Liver (tissue), 9 donors: ENCODE measurements around the gene ASAP2. TPM values are rescaled to one million over a fixed set of nuclear protein-coding genes. Genes with fewer than 3 reads are reported as not detected.

Experiments used
- DNase-seq: peaks from one replicate; pipeline ENCODE4 v3.0.0-alpha.2; 2017; ENCODE audit warnings: low spot score
- H3K27ac ChIP-seq, 2 donors: one replicate each; pipeline ENCODE4 v1.7.0; 2013; ENCODE audit warnings: inconsistent platforms in 2 of 2, low read length in 2 of 2, control low read depth in 1 of 2, low read depth in 1 of 2, mild to moderate bottlenecking in 1 of 2
- H3K27me3 ChIP-seq, 4 donors: one replicate each; pipeline versions ENCODE4 v1.6.1 to v1.7.0; 2013; ENCODE audit warnings: low read length in 3 of 4, inconsistent platforms in 1 of 4, mild to moderate bottlenecking in 1 of 4, moderate library complexity in 1 of 4; ENCODE audit not compliant: control insufficient read depth in 4 of 4, insufficient read depth in 4 of 4
- H3K36me3 ChIP-seq, 4 donors: one replicate each; pipeline versions ENCODE4 v1.6.1 to v1.7.0; 2013; ENCODE audit warnings: low read length in 3 of 4, mild to moderate bottlenecking in 3 of 4, low read depth in 1 of 4, moderate library complexity in 1 of 4; ENCODE audit not compliant: control insufficient read depth in 4 of 4, insufficient read depth in 3 of 4
- H3K4me1 ChIP-seq, 4 donors: one replicate each; pipeline versions ENCODE4 v1.6.1 to v1.7.0; 2013; ENCODE audit warnings: low read length in 3 of 4, mild to moderate bottlenecking in 3 of 4, moderate library complexity in 1 of 4; ENCODE audit not compliant: control insufficient read depth in 4 of 4, insufficient read depth in 4 of 4
- H3K4me3 ChIP-seq, 3 donors: one replicate each; pipeline versions ENCODE4 v1.6.1 to v1.7.0; 2013; ENCODE audit warnings: low read length in 3 of 3, control low read depth in 1 of 3, low read depth in 1 of 3, mild to moderate bottlenecking in 1 of 3
- H3K9ac ChIP-seq, 2 donors: one replicate each; pipeline ENCODE4 v1.7.0; 2013; ENCODE audit warnings: low read length in 2 of 2, mild to moderate bottlenecking in 2 of 2, moderate library complexity in 2 of 2, control low read depth in 1 of 2, low read depth in 1 of 2
- H3K9me3 ChIP-seq, 4 donors: one replicate each; pipeline versions ENCODE4 v1.6.1 to v1.7.0; 2013; ENCODE audit warnings: low read length in 3 of 4; ENCODE audit not compliant: control insufficient read depth in 4 of 4
- ATF3 ChIP-seq: IDR thresholded peaks from 2 replicates; pipeline ENCODE4 v1.6.1; 2016; ENCODE audit warnings: antibody characterized with exemption
- CTCF ChIP-seq: fragments of 150-350 bp; IDR thresholded peaks from 2 replicates; pipeline ENCODE4 v1.5.1; 2017; ENCODE audit warnings: improper control_type of control experiment, low read depth, low read length; ENCODE audit not compliant: missing input control
- FOXA1 ChIP-seq: IDR thresholded peaks from 2 replicates; pipeline ENCODE4 v1.6.1; 2016; ENCODE audit warnings: antibody characterized with exemption
- FOXA2 ChIP-seq: IDR thresholded peaks from 2 replicates; pipeline ENCODE4 v1.6.1; 2016; ENCODE audit warnings: antibody characterized with exemption
- GABPA ChIP-seq, 2 donors: IDR thresholded peaks in 1 of 2; conservative IDR thresholded peaks in 1 of 2; 2 replicates each; pipeline ENCODE4 v1.6.1; 2016; ENCODE audit warnings: antibody characterized with exemption in 2 of 2, mild to moderate bottlenecking in 1 of 2, moderate library complexity in 1 of 2
- HNF4A ChIP-seq, 2 donors: conservative IDR thresholded peaks; 2 replicates each; pipeline ENCODE4 v1.6.1; 2016; ENCODE audit warnings: antibody characterized with exemption in 2 of 2, mild to moderate bottlenecking in 2 of 2
- HNF4G ChIP-seq: IDR thresholded peaks from 2 replicates; pipeline ENCODE4 v1.6.1; 2016; ENCODE audit warnings: antibody characterized with exemption
- JUND ChIP-seq, 2 donors: IDR thresholded peaks; 2 replicates each; pipeline ENCODE4 v1.6.1; 2016; ENCODE audit warnings: antibody characterized with exemption in 2 of 2
- MAX ChIP-seq: IDR thresholded peaks from 2 replicates; pipeline ENCODE4 v1.6.1; 2016; ENCODE audit warnings: antibody characterized with exemption
- RAD21 ChIP-seq, 2 donors: IDR thresholded peaks; 2 replicates each; pipeline ENCODE4 v1.6.1; 2016; ENCODE audit warnings: antibody characterized with exemption in 2 of 2, mild to moderate bottlenecking in 2 of 2
- REST ChIP-seq: IDR thresholded peaks from 2 replicates; pipeline ENCODE4 v1.6.1; 2016; ENCODE audit warnings: antibody characterized with exemption, mild to moderate bottlenecking
- RXRA ChIP-seq, 2 donors: IDR thresholded peaks; 2 replicates each; pipeline ENCODE4 v1.6.1; 2017 to 2018; ENCODE audit warnings: antibody characterized with exemption in 2 of 2, mild to moderate bottlenecking in 1 of 2
- SP1 ChIP-seq: IDR thresholded peaks from 2 replicates; pipeline ENCODE4 v1.6.1; 2018; ENCODE audit warnings: antibody characterized with exemption, mild to moderate bottlenecking
- YY1 ChIP-seq: IDR thresholded peaks from 2 replicates; pipeline ENCODE4 v1.6.1; 2016; ENCODE audit warnings: antibody characterized with exemption, mild to moderate bottlenecking
- ZBTB33 ChIP-seq: IDR thresholded peaks from 2 replicates; pipeline ENCODE4 v1.6.1; 2016; ENCODE audit warnings: antibody characterized with exemption
- WGBS: extraction: QIAGEN DNeasy Blood & Tissue Kit; methylation state at CpG from one replicate; pipeline ENCODE4 v1.1.7; 2013; 5-methylcytosine and 5-hydroxymethylcytosine counted together
- polyA plus RNA-seq, 2 donors: library from polyadenylated mRNA; stranded (reverse) in 1 of 2; unstranded in 1 of 2; fragments of 200-250 nt in 1 of 2; fragments of >200 nt in 1 of 2; fragmentation: Nextera tagmentation in 1 of 2; extraction: Ambion mirVana in 1 of 2; gene quantifications; one replicate each; pipeline versions ENCODE4 v1.2.1 to v1.2.3, GENCODE V29; 2013 to 2015
- total RNA-seq, 2 donors: library from RNA; depleted of rRNA; stranded (reverse); fragments of >200 nt; gene quantifications; one replicate each; pipeline ENCODE4 v1.2.3, GENCODE V29; 2014
- donor health status: healthy.
- donor health status: healthy.
- donor health status: healthy.
- donor health status: healthy.
- donor health status: healthy.

Gene ASAP2
- total and polyA plus RNA-seq, 4 donors, result 0.36 to 5.9 (median 2.6) TPM

GRCh38 chr2:9364791-9365497, 158.3 kb downstream of the ASAP2 start:
- Histone ChIP-seq H3K27me3 (no peaks in the 10 kb centered on the region), H3K36me3 (peaks cover 0 to 2% (median 0%) of the 10 kb centered on the region in 4 donors), H3K4me1 (no peaks in the 10 kb centered on the region), H3K4me3 (no peak overlapping the region), H3K9ac (no peak overlapping the region), H3K27ac (no peak overlapping the region), H3K9me3 (no peaks in the 10 kb centered on the region)
- TF ChIP-seq ATF3, result no peak
- 76% methylated on average over 4 of the region's 4 CpGs for WGBS
- no peak for DNase-seq

GRCh38 chr2:9365498-9366019, 158.9 kb downstream of the ASAP2 start:
- no peaks in the 10 kb centered on the region for H3K36me3 ChIP-seq
- no peaks in the 10 kb centered on the region for H3K27me3 ChIP-seq
- H3K4me1 ChIP-seq, result no peaks in the 10 kb centered on the region
- no peak overlapping the region for H3K4me3 ChIP-seq
- DNase-seq, result no peak
- no peak overlapping the region for H3K27ac ChIP-seq
- WGBS, result 92% methylated on average over 8 of the region's 8 CpGs
- H3K9me3 ChIP-seq, result no peaks in the 10 kb centered on the region
- TF ChIP-seq MAX, result no peak
- no peak for TF ChIP-seq REST
- TF ChIP-seq RAD21 (IDR thresholded peaks at IDR 0.05), result no peak
- no peak for TF ChIP-seq HNF4A (conservative IDR thresholded peaks at IDR 0.05)
- TF ChIP-seq CTCF, result no peak
- TF ChIP-seq YY1, result no peak
- TF ChIP-seq GABPA (IDR thresholded peaks at IDR 0.05 in 1 of 2, conservative IDR thresholded peaks at IDR 0.05 in 1 of 2), result no peak
- no peak for TF ChIP-seq HNF4G
- no peak for TF ChIP-seq ATF3
- TF ChIP-seq SP1, result no peak
- no peak for TF ChIP-seq FOXA1
- TF ChIP-seq ZBTB33, result no peak
- TF ChIP-seq RXRA (IDR thresholded peaks at IDR 0.05), result no peak
- TF ChIP-seq JUND (IDR thresholded peaks at IDR 0.05), result no peak
- TF ChIP-seq FOXA2, result no peak
- no peak overlapping the region for H3K9ac ChIP-seq
